Measurements from ENCODE around the gene NDUFAF3.
"Not testable (repeated sequence)": the region's sequence is repeated elsewhere in the genome, so short reads cannot be mapped to it uniquely, and the experiment has no call there.

The NDUFAF3 gene

GRCh38 chr3:49001155-49001554 is 20.8 kb upstream of the NDUFAF3 start:
- DNase-seq: no peak

GRCh38 chr3:49004352-49005302 is 17.3 kb upstream of the NDUFAF3 start:
- no peak for DNase-seq

GRCh38 chr3:49005303-49005680 is 16.6 kb upstream of the NDUFAF3 start:
- no peak for DNase-seq

- DNase-seq: no peak
Observed at GRCh38 chr3:49005998-49006397, 15.9 kb upstream of the NDUFAF3 start.

GRCh38 chr3:49006408-49007067 is 15.4 kb upstream of the NDUFAF3 start:
- DNase-seq: no peak

- peak; percentile 75 for DNase-seq
Observed at GRCh38 chr3:49007068-49007770, 14.7 kb upstream of the NDUFAF3 start, which contains the start of gene WDR6. TSS of gene WDR6 (plus strand) at chr3:49007391. CDS start at chr3:49007432, 41 bp downstream.

GRCh38 chr3:49007771-49008528 is 14.0 kb upstream of the NDUFAF3 start:
- DNase-seq: no peak

- not testable (repeated sequence) for DNase-seq
Observed at GRCh38 chr3:49008627-49009026, 13.3 kb upstream of the NDUFAF3 start.

GRCh38 chr3:49009396-49009795 is 12.5 kb upstream of the NDUFAF3 start:
- no peak for DNase-seq

GRCh38 chr3:49012441-49013017 is 9.4 kb upstream of the NDUFAF3 start:
- no peak for DNase-seq

- no peak for DNase-seq
Observed at GRCh38 chr3:49013113-49013737, 8.7 kb upstream of the NDUFAF3 start.

GRCh38 chr3:49013738-49014660 is 7.9 kb upstream of the NDUFAF3 start:
- no peak for DNase-seq

GRCh38 chr3:49015072-49015471 is 6.8 kb upstream of the NDUFAF3 start:
- no peak for DNase-seq

GRCh38 chr3:49015765-49016164 is 6.2 kb upstream of the NDUFAF3 start:
- no peak for DNase-seq

GRCh38 chr3:49016414-49017228 is 5.3 kb upstream of the NDUFAF3 start:
- no peak for DNase-seq

- DNase-seq: no peak
Observed at GRCh38 chr3:49017229-49017970, 4.5 kb upstream of the NDUFAF3 start.

GRCh38 chr3:49017971-49018706 is 3.8 kb upstream of the NDUFAF3 start, which contains the start of gene DALRD3:
TSS of gene DALRD3 (minus strand) at chr3:49018580. CDS start at chr3:49018564, 16 bp downstream.
- DNase-seq: no peak

GRCh38 chr3:49018707-49019006 is 3.3 kb upstream of the NDUFAF3 start:
- DNase-seq: no peak
